ENCODE data around the gene POFUT2. TPM values are rescaled to one million over a fixed set of nuclear protein-coding genes. Genes with fewer than 3 reads are reported as not detected.

The POFUT2 gene
- total RNA-seq, 1 donor from 2014 or later, result 16.9 TPM

DNA sequence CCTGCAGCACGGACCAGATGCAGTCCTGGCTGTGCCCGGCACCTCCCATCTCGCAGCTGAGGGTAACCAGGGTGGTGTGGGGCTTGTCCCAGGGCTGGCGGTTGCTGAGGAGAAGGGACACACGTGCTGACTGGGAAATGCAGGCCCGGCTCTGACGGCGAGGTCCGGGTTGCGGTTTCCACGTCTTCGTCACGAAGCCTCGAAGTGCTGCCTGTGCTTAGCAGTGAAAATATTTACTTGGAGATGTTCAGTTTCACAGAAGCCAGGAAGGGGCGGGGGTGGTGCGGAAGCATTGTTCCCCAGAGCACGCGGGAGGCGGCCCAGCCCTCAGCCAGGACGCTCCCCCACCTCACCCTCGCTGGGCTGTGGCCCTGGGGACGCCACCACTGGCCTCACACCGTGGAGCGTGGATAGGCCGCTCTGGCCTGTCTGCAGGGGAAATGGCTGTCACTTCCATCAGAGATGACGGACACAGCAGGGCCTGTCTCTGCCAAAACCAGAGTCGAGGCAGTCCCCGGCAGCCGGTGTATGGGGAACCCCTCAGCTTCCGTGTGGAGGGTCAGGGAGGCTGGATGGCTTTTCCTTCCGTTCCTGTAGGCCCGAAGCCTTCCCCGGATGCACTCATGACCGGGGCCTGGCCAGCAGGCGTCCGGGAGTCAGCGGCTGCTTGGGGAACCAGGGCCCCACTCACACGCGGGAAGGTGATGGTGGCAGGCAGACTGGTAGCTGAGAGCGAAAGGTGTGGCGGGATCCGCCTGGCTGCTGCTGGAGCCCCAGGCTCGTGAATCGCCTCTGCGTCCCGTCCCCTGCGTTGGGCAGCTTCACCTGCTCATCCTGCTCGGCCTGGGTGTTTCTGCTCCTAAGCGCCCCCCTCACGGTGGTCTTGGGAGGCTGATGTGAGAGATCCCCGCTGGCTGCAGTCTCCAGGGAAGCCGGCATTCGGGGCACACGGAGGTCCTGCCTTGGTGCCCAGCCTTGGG is 14.7 kb upstream of the POFUT2 start:
- ATAC-seq (peak; percentile 70), DNase-seq (ENCODE audit: missing footprints) (peak; percentile 89)
- intact Hi-C loops (cut with DNase I), result loop anchor here (5.0 kb wide), 1 partner anchor 55 kb away; no protein-coding TSS in a partner anchor

DNA sequence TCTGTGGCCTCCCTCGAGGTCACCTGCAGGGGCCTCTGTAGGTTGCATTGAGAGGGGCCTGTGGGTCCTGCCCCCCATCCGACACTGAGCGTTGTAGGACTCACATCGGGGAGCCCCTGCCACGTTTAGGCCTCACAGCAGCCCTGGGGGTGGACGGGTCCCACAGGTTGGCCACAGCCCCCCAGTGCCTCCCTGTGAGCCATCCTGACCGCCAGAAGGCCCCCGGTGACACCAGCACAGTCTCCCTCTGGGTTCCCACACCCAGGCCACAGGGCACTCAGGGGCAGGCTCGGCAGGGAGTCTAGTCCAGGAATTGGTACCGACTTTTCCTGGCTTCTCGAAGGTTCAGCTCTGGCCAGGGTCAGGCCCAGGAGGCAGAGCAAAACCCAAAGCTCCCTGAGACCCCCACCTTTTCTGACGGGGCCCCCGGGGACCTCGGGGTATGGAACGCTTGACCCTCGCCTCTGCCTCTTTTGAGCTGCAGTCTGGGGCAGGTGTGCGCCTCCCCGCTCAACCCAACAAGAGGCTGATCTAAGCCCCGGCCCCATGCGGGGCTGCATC is 13.9 kb upstream of the POFUT2 start:
- ATAC-seq (no peak), DNase-seq (ENCODE audit: missing footprints) (no peak)
- intact Hi-C loops (cut with DNase I), result loop anchor here (5.0 kb wide), 1 partner anchor 56 kb away; no protein-coding TSS in a partner anchor

DNA sequence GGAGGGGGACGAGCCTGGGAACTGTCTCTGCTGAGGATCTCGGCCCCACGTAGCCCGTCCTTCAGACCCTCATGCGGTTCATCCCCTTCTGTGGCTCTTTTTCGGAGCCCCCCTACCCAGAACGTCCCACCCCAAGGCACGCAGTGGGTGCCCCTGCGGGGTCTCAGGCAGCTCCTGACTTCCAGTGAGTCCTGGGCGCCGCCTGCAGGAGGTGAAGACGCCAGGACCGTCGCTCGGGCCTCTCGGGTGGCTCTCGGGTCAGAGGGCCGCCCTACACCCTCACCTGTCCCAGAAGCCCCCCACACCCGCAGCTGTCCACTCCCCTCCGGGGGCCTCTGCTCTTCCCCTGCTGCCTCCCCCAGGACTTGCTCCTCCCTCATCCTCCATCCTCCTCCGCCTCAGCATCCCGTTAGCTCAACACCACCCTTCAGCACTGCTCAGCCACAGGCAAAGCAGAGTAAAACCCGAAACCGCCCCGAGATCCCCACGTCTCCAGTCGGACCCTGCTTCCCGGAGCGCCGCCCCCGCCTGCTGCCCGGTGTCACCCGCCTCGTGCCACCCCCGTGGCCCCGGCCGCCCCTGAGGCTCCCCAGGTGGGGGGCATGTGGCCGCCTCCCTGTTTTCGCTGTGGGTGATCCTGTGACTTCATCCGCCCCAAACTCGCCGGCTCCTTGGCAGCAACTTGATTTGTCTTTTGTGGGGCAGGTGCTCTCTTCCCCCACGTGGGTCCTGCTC is 13.3 kb upstream of the POFUT2 start:
- intact Hi-C loops (cut with DNase I), result loop anchor here (5.0 kb wide), 1 partner anchor 56 kb away; no protein-coding TSS in a partner anchor
- ATAC-seq (no peak), DNase-seq (ENCODE audit: missing footprints) (no peak)

DNA sequence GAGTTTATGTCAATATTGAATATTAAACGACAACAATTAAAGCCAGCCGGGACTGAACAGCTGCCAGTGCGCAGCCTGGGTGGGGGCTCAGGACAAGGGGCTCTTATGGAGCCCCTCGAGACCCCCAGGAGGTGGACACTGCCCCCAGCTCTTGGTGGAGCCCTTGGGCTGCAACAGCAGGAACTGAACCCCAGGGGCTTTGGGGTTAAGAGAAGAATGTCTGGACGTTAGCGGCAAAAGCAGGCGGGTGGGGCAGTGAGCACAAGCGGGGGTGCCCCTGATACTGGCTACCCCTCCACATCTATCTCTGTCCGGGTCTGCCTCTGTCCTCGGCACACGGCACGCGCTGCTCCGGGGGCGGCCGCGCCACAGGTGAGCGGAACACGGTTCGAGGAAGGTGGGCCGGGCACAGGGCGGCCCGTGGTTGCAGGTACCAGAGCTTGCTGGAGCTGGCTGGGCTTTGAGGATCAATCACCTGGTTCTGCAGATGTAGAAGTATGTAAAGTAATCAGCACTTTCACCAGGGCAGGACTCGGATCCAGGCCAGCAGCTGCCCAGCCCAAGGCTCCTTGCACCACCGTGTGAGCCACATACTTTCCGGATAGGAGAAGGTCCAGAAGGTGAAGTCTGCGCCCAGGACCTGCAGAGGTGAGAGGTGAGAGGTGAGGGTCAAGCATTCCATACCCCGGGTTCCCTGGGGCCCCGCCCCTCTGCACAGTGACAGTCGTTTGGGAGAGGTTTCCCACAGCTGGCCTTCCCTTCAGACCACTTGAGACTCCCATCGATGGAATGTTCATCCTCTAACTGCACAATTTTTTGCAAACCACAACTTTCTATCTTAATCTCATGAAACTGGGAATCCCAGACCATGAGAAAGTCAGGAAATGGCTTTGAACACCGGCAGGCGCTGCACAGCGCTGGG is 12.4 kb upstream of the POFUT2 start:
- DNase-seq (ENCODE audit: missing footprints) (no peak), ATAC-seq (no peak)
- intact Hi-C loops (cut with DNase I), result loop anchor here (5.0 kb wide), 1 partner anchor 57 kb away; no protein-coding TSS in a partner anchor

DNA sequence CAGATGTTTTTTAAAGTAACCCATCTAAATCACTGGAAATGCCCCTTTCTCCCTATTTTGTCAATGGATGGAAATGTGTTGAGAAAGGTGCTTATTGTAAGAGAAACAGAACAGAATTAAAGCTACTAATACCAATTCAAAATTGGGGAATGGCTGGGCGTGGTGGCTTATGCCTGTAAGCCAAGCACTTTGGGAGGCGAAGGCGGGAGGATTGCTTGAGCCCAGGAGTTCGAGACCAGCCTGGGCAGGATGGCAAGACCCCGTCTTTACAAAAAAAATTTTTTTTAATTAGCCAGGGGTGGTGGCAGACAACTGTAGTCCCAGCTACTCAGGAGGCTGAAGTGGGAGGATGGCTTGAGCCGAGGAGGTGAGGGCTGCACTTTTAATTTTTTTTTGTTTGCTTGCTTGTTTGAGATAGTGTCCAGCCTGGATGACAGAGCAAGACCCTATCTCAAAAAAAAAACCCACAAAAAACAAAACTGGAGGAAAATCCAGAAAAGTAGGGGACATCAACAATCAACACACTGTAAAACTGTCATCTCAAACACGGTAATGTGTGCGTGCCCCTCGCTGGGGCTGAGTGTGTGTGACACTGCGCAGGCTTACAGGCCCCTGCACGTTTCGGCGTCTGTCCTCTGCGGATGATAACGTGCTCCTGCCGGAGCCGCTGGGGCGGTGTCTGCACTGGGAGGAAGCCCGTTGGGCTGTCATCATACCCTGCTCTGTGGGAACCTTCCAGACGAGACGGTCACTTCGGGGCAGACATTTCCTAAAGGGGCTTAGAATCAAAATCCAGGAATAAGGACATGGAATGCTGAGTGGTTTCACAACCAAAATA is 11.6 kb upstream of the POFUT2 start:
- ATAC-seq (peak; percentile 59), DNase-seq (ENCODE audit: missing footprints) (peak; percentile 84)

DNA sequence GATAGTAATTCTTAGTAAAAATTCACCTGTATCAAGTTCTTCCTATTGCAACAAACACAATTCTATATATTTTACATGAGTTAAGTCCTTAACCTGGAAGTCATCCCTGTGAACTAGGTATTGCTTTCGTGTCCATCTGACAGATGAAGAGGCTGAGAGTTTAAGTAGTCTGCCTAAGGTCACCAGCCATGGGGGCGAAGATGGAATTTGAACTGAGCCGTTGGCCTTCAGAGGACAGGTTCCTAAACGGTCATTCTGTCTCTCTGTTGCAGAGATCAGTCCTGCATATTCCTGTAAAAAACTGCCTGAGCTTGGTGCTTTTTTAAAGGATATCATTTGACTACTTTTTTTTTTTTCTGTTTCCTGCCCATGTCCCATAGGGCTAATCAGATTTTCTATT is 10.2 kb upstream of the POFUT2 start:
- DNase-seq (ENCODE audit: missing footprints) (no peak), ATAC-seq (no peak)
- intact Hi-C loops (cut with DNase I), result no loop called here

More for the DNA sequence above, 11.6 kb upstream of the POFUT2 start:
- intact Hi-C loops (cut with DNase I), result no loop called here

DNA sequence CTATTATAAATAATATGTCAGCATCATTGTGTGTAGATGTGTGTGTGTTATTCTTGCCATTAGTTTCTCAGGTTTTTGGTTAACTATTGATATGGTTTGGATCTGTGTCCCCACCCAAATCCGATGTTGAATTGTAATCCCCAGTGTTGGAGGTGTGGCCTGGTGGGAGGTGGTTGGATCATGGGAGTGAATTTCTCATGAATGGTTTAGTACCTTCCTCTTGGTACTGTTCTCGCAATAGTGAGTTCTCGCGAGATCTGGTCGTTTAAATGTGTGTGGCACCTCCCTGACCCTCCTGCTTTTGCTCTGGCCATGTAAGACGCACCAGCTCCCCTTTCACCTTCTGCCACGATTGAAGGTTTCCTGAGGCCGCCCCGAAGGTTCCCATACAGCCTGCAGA is 9.6 kb upstream of the POFUT2 start:
- ATAC-seq, result no peak
- intact Hi-C loops (cut with DNase I), result no loop called here
- DNase-seq (ENCODE audit: missing footprints), result no peak

DNA sequence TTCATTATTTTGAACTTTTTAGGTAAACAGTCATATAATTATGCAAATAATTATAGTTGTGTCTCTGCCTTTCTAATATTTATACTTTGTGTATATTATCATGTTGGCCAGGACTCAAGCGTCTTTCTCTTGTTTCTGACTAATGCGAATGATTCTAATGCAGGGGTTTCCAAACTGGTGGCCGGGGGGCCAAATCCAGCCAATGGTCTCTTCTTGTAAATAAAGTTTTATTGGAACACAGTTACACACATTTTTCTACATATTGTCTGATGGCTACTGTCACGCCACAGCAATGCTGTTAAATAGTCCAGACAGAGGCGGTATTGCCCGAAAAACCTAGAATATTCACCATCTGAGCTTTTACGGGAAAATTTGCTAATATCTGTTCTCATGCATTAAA is 8.9 kb upstream of the POFUT2 start:
- intact Hi-C loops (cut with DNase I), result no loop called here
- DNase-seq (ENCODE audit: missing footprints) (no peak), ATAC-seq (no peak)

DNA sequence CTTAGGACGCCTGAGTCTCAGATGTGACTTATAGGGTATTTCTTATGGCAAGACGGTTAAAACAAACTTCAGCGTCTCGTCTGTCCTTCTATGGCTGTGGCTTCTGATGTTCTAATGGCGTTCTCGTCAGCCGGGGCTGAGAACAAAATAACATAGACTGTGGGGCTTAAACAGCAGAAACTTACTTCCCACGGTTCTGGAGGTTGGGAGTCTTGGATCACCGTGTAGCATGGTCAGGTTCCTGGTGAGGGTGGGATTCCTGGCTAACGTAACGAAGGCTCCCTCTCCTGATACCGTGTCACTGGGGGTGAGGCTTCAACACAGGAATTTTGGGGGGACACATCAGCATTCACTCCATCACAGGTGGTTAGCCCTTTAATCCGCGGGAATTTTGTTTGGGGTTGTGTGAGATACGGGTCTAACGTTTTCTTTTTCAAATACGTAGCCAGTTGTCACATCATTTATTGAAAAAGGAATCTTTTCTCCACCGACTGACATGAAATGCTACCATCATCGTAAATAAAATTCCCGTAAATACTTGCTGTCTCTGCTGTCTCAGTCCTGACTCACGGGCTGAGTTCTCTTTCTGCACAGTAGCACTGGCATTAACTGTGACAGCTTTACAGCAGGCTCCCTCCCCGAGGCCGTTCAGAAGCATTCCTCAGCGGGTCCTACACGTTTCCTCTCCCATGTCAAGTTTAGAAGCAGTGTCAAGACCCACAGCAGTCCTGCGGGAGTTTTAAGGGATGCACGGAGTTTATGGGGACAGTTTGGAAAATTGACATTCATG is 8.1 kb upstream of the POFUT2 start:
- ATAC-seq, result no peak
- intact Hi-C loops (cut with DNase I), result no loop called here
- no peak for DNase-seq (ENCODE audit: missing footprints)

DNA sequence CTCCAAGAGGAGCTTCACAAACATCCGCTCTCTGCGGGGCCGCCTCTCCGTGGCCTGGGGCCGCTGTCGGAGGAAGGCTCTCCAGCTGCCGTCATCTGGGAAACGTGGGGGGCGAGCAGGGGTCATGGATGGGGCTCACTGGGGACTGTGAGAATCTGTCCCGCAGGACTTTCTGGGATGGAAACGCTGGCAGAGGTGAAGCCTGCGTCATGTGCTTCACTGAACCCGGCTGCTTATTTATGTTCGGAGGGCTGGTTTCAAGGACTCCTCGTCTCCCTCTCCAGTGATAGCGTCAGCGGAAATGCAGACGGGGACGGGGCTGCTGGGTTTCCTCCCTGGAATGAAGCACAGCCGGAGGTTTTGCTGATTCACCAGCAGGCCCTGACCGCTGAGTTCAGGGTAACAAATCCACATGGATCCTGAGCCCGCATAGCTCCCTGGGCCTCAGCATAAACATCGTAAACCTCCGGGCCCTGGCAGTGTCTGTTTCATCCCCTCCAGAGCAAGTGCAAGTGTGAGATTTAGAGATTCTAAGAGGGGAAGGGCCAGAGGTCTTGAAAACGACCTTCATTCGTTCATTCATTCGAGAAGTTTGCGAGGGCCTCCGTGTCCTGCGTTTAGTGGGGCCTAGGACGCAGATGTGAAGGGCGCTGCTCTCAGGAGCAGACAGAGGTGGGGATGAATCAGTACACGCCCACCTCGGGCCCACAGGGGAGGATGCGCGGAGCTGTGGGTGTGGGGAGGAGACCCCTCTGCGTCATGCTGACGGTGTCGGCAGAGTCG is 7.0 kb upstream of the POFUT2 start:
- ATAC-seq (peak; percentile 80), DNase-seq (ENCODE audit: missing footprints) (peak; percentile 89)
- intact Hi-C loops (cut with DNase I), result loop anchor here (5.0 kb wide), 1 partner anchor 303 kb away; no protein-coding TSS in a partner anchor

DNA sequence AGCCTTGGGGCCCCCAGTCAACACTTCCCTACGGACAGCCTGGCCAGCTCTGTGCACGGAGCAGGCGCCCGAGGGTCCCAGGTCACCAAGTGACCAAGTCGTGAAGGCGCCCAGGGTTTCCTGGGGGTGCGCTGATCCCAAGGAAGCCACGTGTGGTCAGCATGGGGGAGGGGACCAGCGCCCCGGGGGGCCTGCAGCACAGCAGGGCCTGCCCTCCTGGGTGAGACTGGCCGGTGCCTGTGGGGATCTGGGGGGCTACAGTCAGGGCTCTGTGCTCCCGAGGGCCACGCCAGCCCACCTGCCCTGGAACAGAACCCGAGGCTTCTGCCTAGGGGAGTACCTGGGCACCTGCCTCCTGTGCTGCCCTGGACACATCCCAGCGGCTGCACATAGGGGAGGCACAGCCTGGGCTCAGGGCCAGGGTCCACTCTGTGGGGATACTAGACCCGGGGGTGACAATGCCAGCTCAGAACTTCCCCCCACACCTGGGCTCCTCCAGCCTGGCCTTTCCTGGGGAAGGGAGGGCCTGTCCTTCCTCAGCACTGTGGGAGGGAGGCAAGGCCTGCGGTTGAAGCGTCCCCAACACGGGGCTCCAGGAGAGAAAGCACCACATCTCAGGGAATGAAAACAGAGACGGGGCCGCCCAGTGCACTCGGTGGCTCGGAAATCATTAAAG is 6.2 kb upstream of the POFUT2 start:
- DNase-seq (ENCODE audit: missing footprints) (no peak), ATAC-seq (peak; percentile 6)
- intact Hi-C loops (cut with DNase I), result loop anchor here (5.0 kb wide), 1 partner anchor 303 kb away; no protein-coding TSS in a partner anchor

DNA sequence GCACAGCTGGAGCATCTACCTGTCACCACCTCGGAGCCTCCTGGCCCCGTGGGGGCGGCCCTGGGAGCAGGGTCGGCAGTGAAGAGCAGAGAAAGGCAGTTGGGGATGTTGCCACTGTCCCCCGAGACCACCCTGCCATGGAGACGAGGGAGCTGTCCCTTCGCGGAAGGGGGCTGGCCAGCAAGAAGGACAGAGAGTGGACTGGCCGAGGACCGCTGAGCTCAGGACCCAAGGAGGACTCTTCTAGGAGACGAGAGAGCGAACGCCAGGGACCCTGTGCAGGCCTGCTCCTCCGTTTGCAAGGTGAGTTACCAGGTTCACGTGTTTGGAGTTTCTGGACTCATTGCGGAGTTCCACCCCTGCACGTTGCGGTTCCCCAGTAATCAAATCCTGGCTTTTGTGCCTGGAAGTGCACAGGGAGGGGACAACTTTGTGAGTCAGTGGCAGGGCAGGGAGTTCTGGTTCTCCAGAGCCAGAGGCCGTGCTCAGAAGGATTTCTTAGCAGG is 5.6 kb upstream of the POFUT2 start:
- DNase-seq (ENCODE audit: missing footprints) (no peak), ATAC-seq (peak; percentile 24)
- intact Hi-C loops (cut with DNase I), result loop anchor here (5.0 kb wide), 1 partner anchor 304 kb away; no protein-coding TSS in a partner anchor

DNA sequence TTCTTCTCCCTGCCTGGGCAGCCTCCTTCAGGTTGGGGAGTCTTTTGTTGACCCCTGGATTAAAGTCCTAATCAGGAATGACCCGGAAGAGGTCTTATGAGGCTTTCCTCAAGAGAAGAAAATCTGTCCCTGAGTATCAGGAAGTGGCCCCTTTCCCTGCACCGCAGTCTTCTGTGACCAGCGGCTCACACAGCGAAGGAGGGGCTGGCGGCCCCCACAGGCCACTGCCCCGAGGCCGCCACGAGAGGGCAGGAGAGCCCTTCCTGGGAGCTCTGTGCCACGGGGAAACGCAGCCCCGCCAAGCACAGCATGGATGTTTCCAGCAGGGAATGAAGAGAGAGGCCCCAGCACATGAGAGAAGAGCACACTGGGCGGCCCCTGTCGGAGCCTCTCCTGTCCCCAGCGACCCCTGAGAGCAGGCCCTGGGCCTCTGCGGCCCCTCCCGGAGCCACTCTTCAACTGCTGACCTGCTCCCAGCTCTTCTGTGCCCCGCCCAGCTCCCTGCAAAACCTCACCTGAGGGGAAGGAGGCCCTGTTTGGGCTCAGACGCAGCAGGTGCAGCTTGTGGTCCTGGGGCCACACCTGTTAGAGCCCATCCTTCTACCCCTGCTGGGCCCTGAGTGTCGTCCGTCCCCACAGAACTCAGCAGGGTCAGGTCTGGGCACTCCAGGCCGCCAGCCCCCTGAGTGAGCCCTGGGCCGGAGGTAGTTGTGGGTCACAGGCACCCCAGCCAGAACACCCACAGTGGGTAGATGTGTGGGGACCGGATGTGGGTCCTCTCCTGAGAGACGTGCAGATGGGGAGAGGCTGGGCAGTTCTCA is 4.9 kb upstream of the POFUT2 start:
- intact Hi-C loops (cut with DNase I), result loop anchor here (1.0 to 5.0 kb wide), 2 partner anchors 147 to 305 kb away; no protein-coding TSS in a partner anchor
- peak; percentile 76 for ATAC-seq
- DNase-seq (ENCODE audit: missing footprints), result peak; percentile 92

All from Right ventricle myocardium inferior (tissue), 1 donor.